Activated T-cell treated with anti-CD3 and anti-CD28 coated beads for 1 hour (primary cell): Measurements from ENCODE around the gene SMC1B.
A peak's percentile ranks its signal among the peaks of the same experiment; 100 is the strongest.
"Not testable (repeated sequence)": the region's sequence is repeated elsewhere in the genome, so short reads cannot be mapped to it uniquely, and the experiment has no call there.

Experiments used
- DNase-seq: peaks from one replicate; pipeline ENCODE4 v3.0.0-alpha.2; 2020; ENCODE audit warnings: low read depth

SMC1B gene

GRCh38 chr22:45445031-45445710, 31.8 kb upstream of the SMC1B start:
- DNase-seq, result no peak

GRCh38 chr22:45444168-45444567, 30.8 kb upstream of the SMC1B start:
- no peak for DNase-seq

- no peak for DNase-seq
Observed at GRCh38 chr22:45442116-45442515, 28.7 kb upstream of the SMC1B start.

GRCh38 chr22:45441138-45441537, 27.7 kb upstream of the SMC1B start:
- no peak for DNase-seq

GRCh38 chr22:45440688-45441087, 27.3 kb upstream of the SMC1B start:
- not testable (repeated sequence) for DNase-seq

GRCh38 chr22:45438336-45438735, 24.9 kb upstream of the SMC1B start:
- DNase-seq, result no peak

GRCh38 chr22:45436871-45437517, 23.6 kb upstream of the SMC1B start:
- DNase-seq, result not testable (repeated sequence)

- peak; percentile 79 for DNase-seq
Observed at GRCh38 chr22:45435544-45436139, 22.2 kb upstream of the SMC1B start.

GRCh38 chr22:45434981-45435380, 21.6 kb upstream of the SMC1B start:
- DNase-seq, result no peak

GRCh38 chr22:45430871-45431270, 17.5 kb upstream of the SMC1B start:
- no peak for DNase-seq

GRCh38 chr22:45429981-45430775, 16.8 kb upstream of the SMC1B start:
- no peak for DNase-seq

- DNase-seq, result no peak
Observed at GRCh38 chr22:45429424-45429823, 16.0 kb upstream of the SMC1B start.

GRCh38 chr22:45428391-45429385, 15.3 kb upstream of the SMC1B start:
- DNase-seq, result no peak

- no peak for DNase-seq
Observed at GRCh38 chr22:45427114-45427513, 13.7 kb upstream of the SMC1B start.

GRCh38 chr22:45426387-45426786, 13.0 kb upstream of the SMC1B start:
- no peak for DNase-seq

GRCh38 chr22:45425531-45426265, 12.3 kb upstream of the SMC1B start:
- DNase-seq, result no peak

- no peak for DNase-seq
Observed at GRCh38 chr22:45425101-45425500, 11.7 kb upstream of the SMC1B start.

GRCh38 chr22:45424241-45424731, 10.9 kb upstream of the SMC1B start:
- DNase-seq, result no peak

- no peak for DNase-seq
Observed at GRCh38 chr22:45423524-45423923, 10.1 kb upstream of the SMC1B start.

- no peak for DNase-seq
Observed at GRCh38 chr22:45422237-45422983, 9.0 kb upstream of the SMC1B start.
